GM18858 (cell line): ENCODE measurements around the gene CCDC150.
"Not testable (repeated sequence)": the region's sequence is repeated elsewhere in the genome, so short reads cannot be mapped to it uniquely, and the experiment has no call there.

Experiments used
- ATAC-seq: cut with Tn5 transposase; IDR thresholded peaks from one replicate; pipeline ENCODE4 v1.9.1; 2021; ENCODE audit not compliant: unreplicated experiment

Gene CCDC150

GRCh38 chr2:196639180-196640030 lies at the start of gene CCDC150:
CCDC150 (plus strand) TSS chr2:196639715; CDS start chr2:196639767, 52 bp downstream.
- peak; percentile 100 for ATAC-seq

DNA sequence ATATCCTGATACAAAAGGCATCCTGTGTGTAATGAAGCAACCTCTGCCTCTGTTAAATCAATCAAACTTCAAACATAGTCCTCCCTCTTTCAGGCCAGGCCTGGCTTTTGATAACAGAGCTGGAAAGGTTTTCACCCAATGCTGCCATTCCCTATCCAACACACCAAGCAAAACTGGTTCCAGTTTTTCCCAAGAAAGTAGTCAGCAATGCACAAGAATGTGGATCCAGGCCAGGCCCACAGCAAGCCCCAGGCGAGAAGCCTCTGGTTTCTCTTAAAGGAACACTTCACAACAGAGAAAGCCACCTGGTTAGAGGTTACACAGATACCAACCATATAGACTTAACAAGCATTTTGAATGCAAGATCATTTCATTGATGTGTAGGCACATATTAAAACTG lies 49.2 kb upstream of the CCDC150 start:
- no peak for ATAC-seq

DNA sequence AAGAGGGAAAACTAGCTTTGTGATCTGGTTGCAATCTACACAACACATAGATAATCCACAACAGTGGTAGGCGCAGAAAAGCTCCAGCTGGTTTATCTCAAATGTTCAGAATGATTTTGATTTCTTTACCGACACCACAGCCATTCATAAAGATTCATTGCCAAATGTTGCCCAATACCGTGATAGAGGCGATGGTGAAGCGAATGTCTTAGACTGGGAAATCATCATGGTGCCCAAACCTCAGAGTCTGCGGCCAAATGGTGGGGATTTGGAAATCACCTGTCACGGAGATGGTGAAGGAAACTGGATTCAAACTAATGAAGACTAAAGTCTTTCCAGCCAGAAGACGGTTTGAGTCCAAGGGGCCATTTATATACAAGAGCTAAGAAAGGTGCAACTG lies 48.5 kb upstream of the CCDC150 start:
- ATAC-seq, result no peak

GRCh38 chr2:196591621-196592022 lies 47.9 kb upstream of the CCDC150 start:
- no peak for ATAC-seq

GRCh38 chr2:196592331-196592910 lies 47.1 kb upstream of the CCDC150 start:
- ATAC-seq, result no peak

- peak; percentile 55 for ATAC-seq
These were observed 46.3 kb upstream of the CCDC150 start, which contains the start of gene HECW2 for GRCh38 chr2:196592911-196593881. HECW2 (minus strand) TSS chr2:196593554.

DNA sequence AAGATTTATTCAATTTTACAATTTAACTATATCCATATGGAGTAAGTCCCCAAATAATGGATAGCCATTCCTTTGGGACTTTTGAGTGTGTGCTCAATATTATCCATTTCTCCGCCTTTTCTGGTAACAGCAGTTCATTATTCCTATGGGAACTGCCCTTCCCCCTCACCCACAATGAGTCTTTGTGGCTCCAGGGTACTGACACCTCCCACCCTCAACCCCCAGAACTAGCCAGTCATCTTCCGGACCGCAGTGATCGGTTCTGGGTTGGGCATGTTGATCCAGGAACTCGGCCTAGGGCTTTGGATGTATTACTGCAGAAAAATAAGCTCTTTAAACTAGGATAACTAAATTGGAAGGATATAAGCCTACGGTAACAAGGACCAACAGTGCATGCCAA lies 45.4 kb upstream of the CCDC150 start:
- no peak for ATAC-seq

DNA sequence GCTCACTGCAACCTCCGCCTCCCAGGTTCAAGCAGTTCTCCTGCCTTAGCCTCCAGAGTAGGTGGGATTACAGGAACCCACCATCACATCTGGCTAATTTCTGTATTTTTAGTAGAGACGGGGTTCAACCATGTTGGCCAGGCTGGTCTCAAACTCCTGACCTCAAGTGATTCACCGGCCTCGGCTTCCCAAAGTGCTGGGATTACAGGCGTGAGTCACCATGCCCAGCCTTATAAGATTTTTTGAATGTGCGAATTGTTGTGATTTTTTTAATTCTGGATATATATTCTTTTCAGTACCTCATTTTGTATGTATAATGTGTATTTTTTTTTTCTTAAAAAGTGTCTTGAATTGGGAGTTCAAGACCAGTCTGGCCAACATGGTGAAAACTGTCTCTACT lies 42.0 kb upstream of the CCDC150 start:
- ATAC-seq, result no peak

- ATAC-seq, result no peak
These were observed 41.1 kb upstream of the CCDC150 start for GRCh38 chr2:196598412-196598811.

- ATAC-seq, result no peak
These were observed 40.7 kb upstream of the CCDC150 start for GRCh38 chr2:196598846-196599245.

DNA sequence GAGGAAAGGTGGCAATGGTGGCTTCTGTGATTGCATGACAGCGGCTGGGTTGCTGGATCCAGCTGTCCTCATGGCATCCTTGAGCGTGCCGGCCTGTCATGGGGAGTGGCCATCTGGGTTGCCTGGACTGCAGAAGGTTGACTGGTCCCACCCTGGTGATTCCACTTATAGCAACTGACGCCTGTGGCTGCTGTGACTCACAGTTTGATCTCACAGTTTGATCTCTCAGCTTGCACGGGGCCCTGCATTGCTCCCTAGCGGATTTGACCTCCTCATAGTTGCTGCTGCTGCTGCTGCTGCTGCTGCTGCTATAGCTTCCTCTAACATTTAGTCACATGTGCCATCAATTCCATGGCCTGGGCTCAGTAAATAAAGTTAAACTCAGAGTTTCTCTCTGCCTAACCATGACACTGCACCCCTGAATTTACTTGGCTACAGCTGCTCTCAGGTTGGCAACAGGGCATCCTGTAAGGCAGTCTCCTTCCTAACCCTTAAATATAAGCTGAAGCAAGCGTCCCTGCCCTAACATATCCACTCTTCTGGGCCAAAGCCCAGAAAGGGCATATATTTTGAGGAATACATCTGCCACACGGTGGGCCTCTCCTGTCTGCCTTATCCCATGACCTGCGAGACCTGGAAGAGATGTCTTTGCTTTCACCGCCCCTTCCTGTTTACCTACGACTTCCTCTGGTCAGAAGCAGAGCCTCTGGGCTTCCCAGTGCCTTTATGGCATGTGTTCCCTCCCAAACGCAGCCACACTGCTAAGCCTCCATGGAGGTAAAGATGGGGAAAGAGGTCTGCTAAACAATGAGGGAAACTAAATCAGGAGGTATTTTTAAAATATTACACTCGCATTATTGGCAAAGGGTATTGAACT lies 37.8 kb upstream of the CCDC150 start:
- ATAC-seq, result no peak

DNA sequence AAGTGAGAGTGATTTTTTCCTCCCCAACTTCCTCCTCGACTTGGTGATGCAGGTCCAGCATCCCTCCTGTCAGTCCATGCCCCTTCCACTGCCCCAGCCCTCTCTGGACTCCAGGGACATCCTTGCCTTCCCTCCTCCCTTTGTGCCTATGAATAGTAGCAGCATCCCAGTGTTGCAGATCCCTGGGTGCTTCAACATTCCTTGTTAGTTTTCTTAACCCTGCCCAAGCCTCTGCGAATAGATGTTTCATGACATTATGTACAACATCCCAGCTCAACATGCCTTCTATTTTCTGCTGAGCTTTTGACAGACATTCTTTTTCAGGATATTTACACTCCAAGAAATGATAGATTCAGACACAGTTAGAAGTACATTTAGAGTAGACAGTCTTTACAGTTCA lies 35.3 kb upstream of the CCDC150 start:
- no peak for ATAC-seq

GRCh38 chr2:196606516-196606915 lies 33.0 kb upstream of the CCDC150 start:
- no peak for ATAC-seq

DNA sequence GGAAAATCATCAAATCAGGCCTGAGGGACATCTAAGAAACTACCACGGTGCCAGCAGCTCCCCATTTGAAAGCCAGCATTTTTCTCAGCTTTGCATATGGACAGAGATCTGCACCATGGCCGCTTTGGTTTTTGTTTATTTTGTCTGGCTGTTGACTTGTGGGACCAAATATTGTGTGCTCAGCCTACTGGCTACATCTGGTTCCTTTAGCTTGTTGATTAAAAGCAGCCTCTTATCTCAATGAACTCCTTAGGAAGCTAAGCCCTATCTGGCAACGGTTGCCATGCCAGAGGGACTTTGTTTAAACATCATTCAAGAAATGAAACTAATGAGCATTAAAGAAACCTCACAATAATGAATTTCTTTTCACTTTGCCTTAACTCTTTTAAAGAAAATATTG lies 32.4 kb upstream of the CCDC150 start:
- no peak for ATAC-seq

GRCh38 chr2:196607896-196608295 lies 31.6 kb upstream of the CCDC150 start:
- ATAC-seq, result not testable (repeated sequence)

- no peak for ATAC-seq
These were observed 29.7 kb upstream of the CCDC150 start for GRCh38 chr2:196609806-196610205.

DNA sequence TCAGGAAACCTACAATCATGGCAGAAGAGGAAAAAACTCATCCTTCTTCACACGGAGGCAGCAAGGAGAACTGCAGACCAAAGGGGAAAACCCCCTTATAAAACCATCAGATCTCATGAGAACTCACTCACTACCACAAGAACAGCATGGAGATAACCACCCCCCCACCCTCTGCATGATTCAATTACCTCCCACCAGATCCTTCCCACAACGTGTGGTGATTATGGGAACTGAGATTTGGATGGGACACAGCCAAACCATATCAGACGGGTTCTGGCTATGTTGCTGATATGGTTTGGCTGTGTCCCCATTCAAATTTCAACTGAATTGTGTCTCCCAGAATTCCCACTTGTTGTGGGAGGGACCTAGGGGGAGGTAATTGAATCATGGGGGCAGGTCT lies 28.7 kb upstream of the CCDC150 start:
- no peak for ATAC-seq

- ATAC-seq, result no peak
These were observed 26.2 kb upstream of the CCDC150 start for GRCh38 chr2:196613302-196613701.

DNA sequence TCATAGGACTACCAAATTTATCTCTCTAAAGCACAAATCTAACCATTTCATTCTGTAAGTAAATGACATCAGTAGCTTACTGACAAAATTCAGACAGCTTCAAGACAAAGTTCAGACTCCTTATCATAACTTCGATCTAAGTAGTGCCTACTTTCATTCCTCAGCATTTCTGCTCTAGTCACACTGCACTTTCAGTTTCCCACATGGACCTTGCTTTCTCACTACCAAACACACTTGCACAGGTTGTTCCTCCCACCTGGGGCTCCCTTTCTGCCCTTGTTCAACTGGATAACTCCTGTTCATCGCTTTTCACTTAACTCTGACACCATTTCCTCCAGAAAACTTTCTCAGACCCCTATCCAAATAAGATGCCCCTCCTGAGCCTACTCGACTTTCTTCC lies 22.1 kb upstream of the CCDC150 start:
- no peak for ATAC-seq

DNA sequence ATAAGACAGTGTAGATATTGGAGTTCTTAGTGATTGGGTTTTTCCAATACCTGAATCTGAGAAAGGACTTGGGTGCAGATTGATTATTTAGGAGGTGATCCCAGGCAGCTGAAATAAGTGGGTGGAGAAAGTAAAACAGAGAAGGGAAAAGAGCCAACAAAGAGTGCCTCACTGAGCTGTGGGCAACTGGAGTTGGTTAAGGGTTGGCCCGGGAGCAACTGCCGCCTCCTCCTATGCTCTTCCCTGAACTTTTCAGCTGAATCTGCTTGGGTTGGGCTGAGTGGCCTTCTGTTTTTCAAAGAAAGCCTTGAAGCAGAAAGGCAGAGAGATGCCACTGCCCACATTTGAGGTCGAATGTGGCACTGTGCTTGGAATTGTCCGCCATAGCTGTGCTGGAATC lies 20.9 kb upstream of the CCDC150 start:
- ATAC-seq, result no peak
